ENCODE measurements around the gene FMN1. TPM values are rescaled to one million over a fixed set of nuclear protein-coding genes. Genes with fewer than 3 reads are reported as not detected.

The FMN1 gene
- total RNA-seq, 4 donors from 2014 or later, result 2.6 to 6.6 (median 4.2) TPM

DNA sequence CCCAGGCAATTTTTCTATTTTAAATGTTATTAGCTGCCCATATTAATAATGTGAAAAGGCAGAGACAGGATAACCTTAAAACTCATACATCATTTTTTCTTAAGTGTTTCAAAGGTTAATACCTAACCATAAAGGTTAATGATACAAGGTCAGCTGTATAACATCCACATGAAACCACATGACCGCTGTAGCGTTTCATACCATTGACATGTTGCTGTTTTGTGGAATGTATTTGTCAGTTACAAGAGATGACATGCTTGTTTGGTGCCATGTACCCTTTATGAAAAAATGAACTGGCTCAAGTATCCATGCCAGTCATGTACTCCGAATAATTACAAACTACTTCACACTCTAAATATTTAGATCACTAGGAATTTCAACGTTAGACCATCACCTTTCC lies 207.4 kb downstream of the FMN1 start:
- in situ Hi-C loops (cut with MboI; ENCODE audit: low sequenced_read_pairs in 4 of 4) (loop anchor here in 3 of 4 donors (25.0 kb wide), 1 partner anchor 325 kb away; no protein-coding TSS in a partner anchor), intact Hi-C loops (cut with DNase I; ENCODE audit: low total_unique reads) (no loop called here)
- Histone ChIP-seq H3K9me3 (no peaks in the 10 kb centered on the region), H3K27me3 (no peaks in the 10 kb centered on the region), H3K27ac (no peak overlapping the region), H3K36me3 (no peaks in the 10 kb centered on the region), H3K4me3 (no peak overlapping the region), H3K4me1 (no peaks in the 10 kb centered on the region)
- no peak for TF ChIP-seq POLR2A (IDR thresholded peaks at IDR 0.05)
- TF ChIP-seq, protein P1, sequence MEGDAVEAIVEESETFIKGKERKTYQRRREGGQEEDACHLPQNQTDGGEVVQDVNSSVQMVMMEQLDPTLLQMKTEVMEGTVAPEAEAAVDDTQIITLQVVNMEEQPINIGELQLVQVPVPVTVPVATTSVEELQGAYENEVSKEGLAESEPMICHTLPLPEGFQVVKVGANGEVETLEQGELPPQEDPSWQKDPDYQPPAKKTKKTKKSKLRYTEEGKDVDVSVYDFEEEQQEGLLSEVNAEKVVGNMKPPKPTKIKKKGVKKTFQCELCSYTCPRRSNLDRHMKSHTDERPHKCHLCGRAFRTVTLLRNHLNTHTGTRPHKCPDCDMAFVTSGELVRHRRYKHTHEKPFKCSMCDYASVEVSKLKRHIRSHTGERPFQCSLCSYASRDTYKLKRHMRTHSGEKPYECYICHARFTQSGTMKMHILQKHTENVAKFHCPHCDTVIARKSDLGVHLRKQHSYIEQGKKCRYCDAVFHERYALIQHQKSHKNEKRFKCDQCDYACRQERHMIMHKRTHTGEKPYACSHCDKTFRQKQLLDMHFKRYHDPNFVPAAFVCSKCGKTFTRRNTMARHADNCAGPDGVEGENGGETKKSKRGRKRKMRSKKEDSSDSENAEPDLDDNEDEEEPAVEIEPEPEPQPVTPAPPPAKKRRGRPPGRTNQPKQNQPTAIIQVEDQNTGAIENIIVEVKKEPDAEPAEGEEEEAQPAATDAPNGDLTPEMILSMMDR (IDR thresholded peaks at IDR 0.05 in 4 of 5, conservative IDR thresholded peaks at IDR 0.05 in 1 of 5), result no peak
- DNase-seq (no peak), ATAC-seq (no peak)

DNA sequence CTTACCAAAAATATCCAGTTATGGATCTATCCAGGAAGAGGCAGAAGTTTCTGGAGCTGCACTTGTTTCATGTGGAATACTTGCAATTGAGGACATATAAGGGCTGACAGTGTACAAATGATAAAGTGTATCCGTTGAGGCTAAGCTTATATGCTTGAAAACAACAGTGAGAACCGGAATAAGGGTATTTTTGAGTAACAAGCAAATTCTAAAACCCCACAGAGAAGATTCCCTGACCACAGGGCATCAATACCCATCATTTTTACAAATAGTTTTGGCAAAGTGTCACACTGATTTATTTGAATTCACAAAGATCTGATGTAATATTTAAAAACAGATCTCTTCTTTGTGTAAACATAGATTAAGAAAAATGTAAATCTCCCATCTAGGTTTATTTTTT lies 208.4 kb downstream of the FMN1 start:
- intact Hi-C loops (cut with DNase I; ENCODE audit: low total_unique reads) (no loop called here), in situ Hi-C loops (cut with MboI; ENCODE audit: low sequenced_read_pairs in 4 of 4) (loop anchor here in 3 of 4 donors (25.0 kb wide), 1 partner anchor 324 kb away; no protein-coding TSS in a partner anchor)
- H3K4me3 ChIP-seq, result no peak overlapping the region
- no peak for ATAC-seq
- DNase-seq, result no peak
- no peaks in the 10 kb centered on the region for H3K27me3 ChIP-seq
- no peak overlapping the region for H3K27ac ChIP-seq
- no peaks in the 10 kb centered on the region for H3K4me1 ChIP-seq
- H3K36me3 ChIP-seq, result no peaks in the 10 kb centered on the region
- TF ChIP-seq, protein P1 (IDR thresholded peaks at IDR 0.05 in 4 of 5, conservative IDR thresholded peaks at IDR 0.05 in 1 of 5), result no peak
- TF ChIP-seq POLR2A (IDR thresholded peaks at IDR 0.05), result no peak
- no peaks in the 10 kb centered on the region for H3K9me3 ChIP-seq

DNA sequence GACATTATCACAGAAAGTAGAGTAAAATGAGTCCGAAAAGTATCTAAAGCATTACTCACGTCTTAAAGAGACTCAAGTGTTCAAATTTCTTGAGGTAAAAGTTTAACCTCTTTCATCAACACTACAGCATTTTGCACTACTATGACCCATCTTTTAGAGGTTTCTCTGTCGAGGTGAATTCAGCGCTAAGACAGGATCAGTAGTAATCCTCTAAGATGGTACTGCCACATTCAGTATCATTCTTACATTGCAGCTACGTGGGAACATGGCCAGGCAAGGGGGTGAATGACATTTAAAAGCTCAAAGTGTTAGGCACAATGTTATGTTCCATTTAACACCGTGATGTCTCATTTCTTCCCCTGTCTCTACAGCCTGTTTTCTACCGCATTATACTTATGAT lies 210.8 kb downstream of the FMN1 start:
- no peak for TF ChIP-seq POLR2A (IDR thresholded peaks at IDR 0.05)
- TF ChIP-seq, protein P1 (IDR thresholded peaks at IDR 0.05 in 4 of 5, conservative IDR thresholded peaks at IDR 0.05 in 1 of 5), result no peak
- in situ Hi-C loops (cut with MboI; ENCODE audit: low sequenced_read_pairs in 4 of 4) (loop anchor here in 3 of 4 donors (25.0 kb wide), 1 partner anchor 321 kb away; no protein-coding TSS in a partner anchor), intact Hi-C loops (cut with DNase I; ENCODE audit: low total_unique reads) (no loop called here)
- Histone ChIP-seq H3K4me1 (no peaks in the 10 kb centered on the region), H3K36me3 (no peaks in the 10 kb centered on the region), H3K9me3 (no peaks in the 10 kb centered on the region), H3K27me3 (no peaks in the 10 kb centered on the region), H3K27ac (no peak overlapping the region), H3K4me3 (no peak overlapping the region)
- DNase-seq (no peak), ATAC-seq (no peak)

DNA sequence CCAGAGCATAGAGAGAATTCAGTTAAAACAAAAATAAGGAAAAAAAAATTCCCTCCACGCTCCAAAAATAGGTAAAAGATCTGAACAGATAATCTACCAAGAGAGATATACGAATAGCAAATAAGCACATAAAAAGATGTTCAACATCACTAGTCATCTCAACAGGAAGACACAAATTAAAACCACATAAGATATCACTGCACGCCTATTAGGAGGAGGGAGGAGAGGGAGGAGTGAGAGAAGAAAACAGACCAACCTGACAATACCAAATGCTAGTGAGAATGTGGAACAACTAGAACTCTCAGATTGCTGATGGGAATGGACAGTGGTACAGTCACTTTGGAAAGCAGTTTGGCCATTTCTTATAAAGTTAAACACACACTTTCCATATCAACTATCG lies 212.5 kb downstream of the FMN1 start:
- no peak for ATAC-seq
- no peak for DNase-seq
- H3K9me3 ChIP-seq, result no peaks in the 10 kb centered on the region
- no peaks in the 10 kb centered on the region for H3K36me3 ChIP-seq
- TF ChIP-seq, protein P1 (IDR thresholded peaks at IDR 0.05 in 4 of 5, conservative IDR thresholded peaks at IDR 0.05 in 1 of 5), result no peak
- TF ChIP-seq POLR2A (IDR thresholded peaks at IDR 0.05), result no peak
- H3K27me3 ChIP-seq, result no peaks in the 10 kb centered on the region
- in situ Hi-C loops (cut with MboI; ENCODE audit: low sequenced_read_pairs in 4 of 4), result loop anchor here in 3 of 4 donors (25.0 kb wide), 1 partner anchor 320 kb away; no protein-coding TSS in a partner anchor
- no peaks in the 10 kb centered on the region for H3K4me1 ChIP-seq
- intact Hi-C loops (cut with DNase I; ENCODE audit: low total_unique reads), result no loop called here
- H3K27ac ChIP-seq, result no peak overlapping the region
- H3K4me3 ChIP-seq, result no peak overlapping the region

- DNase-seq, result no peak
- Histone ChIP-seq H3K9me3 (no peaks in the 10 kb centered on the region), H3K4me3 (no peak overlapping the region), H3K27me3 (no peaks in the 10 kb centered on the region), H3K27ac (no peak overlapping the region), H3K36me3 (no peaks in the 10 kb centered on the region), H3K4me1 (no peaks in the 10 kb centered on the region)
- in situ Hi-C loops (cut with MboI; ENCODE audit: low sequenced_read_pairs in 4 of 4) (loop anchor here in 3 of 4 donors (25.0 kb wide), 1 partner anchor 319 kb away; no protein-coding TSS in a partner anchor), intact Hi-C loops (cut with DNase I; ENCODE audit: low total_unique reads) (no loop called here)
- TF ChIP-seq, protein P1 (IDR thresholded peaks at IDR 0.05 in 4 of 5, conservative IDR thresholded peaks at IDR 0.05 in 1 of 5), result no peak
- no peak for TF ChIP-seq POLR2A (IDR thresholded peaks at IDR 0.05)
- ATAC-seq, result no peak
Measured at GRCh38 chr15:32981536-32981935, 213.0 kb downstream of the FMN1 start.

Data from gastrocnemius medialis (tissue), 4 donors.